HEK293 (cell line): Measurements from ENCODE around the gene ARL15.

Experiments used
- CTCF ChIA-PET: fragments of 350-600 bp; formaldehyde crosslinking; extraction: SDS; loops from one replicate; lab custom pipeline; 2021; ENCODE audit warnings: antibody characterized with exemption; lab: Yijun Ruan, JAX
- POLR2A ChIA-PET: fragments of 300-600 bp; formaldehyde crosslinking; extraction: SDS; loops from one replicate; lab custom pipeline; 2020; ENCODE audit warnings: antibody characterized with exemption, inconsistent platforms; lab: Yijun Ruan, JAX
- H3K27ac ChIP-seq: fragments of 200-500 bp; sonication (Bioruptor generic); 2 replicates; pipeline ENCODE4 v1.5.1; 2014; ENCODE audit warnings: low read depth, low read length, control low read depth, inconsistent platforms; ENCODE audit errors: extremely low read depth
- H3K36me3 ChIP-seq, 2 experiments: fragments of 200-500 bp in 1 of 2; sonication (Bioruptor generic) in 1 of 2; 1 replicate in 1 of 2; 2 replicates in 1 of 2; pipeline ENCODE4 v1.5.1; 2014 to 2017; ENCODE audit warnings: inconsistent platforms in 2 of 2, low read length in 2 of 2; ENCODE audit not compliant: control insufficient read depth in 2 of 2, insufficient read depth in 1 of 2
- H3K4me1 ChIP-seq: fragments of 200-500 bp; sonication (Bioruptor generic); 2 replicates; pipeline ENCODE4 v1.5.1; 2014; ENCODE audit warnings: mild to moderate bottlenecking, low read length, inconsistent platforms; ENCODE audit not compliant: control insufficient read depth, insufficient read depth
- H3K4me3 ChIP-seq: 2 replicates; pipeline ENCODE4 v1.5.1; 2011; ENCODE audit warnings: low read depth, mild to moderate bottlenecking, control low read depth, low read length, moderate library complexity
- H3K9me3 ChIP-seq: fragments of 200-500 bp; sonication (Bioruptor generic); 2 replicates; pipeline ENCODE4 v1.5.1; 2014; ENCODE audit warnings: low read depth, low read length, inconsistent platforms; ENCODE audit not compliant: control insufficient read depth, insufficient read depth
- BCL11A ChIP-seq: fragments of 450-650 bp; formaldehyde crosslinking; IDR thresholded peaks from 2 replicates; pipeline ENCODE4 v1.5.1; 2016; ENCODE audit warnings: low read depth, missing biosample characterization, missing genetic modification characterization
- GFI1B ChIP-seq: fragments of 450-650 bp; formaldehyde crosslinking; IDR thresholded peaks from 2 replicates; pipeline ENCODE4 v1.5.1; 2016; ENCODE audit warnings: missing biosample characterization, missing genetic modification characterization
- HOXD13 ChIP-seq: sonication (generic); formaldehyde crosslinking; IDR thresholded peaks from 2 replicates; pipeline ENCODE4 v1.8.0; 2022; ENCODE audit warnings: missing genetic modification reagents, borderline replicate concordance
- INSM2 ChIP-seq: fragments of 450-650 bp; formaldehyde crosslinking; IDR thresholded peaks from 2 replicates; pipeline ENCODE4 v1.5.1; 2016; ENCODE audit warnings: missing biosample characterization, missing genetic modification characterization
- MEIS1 ChIP-seq: sonication (generic); formaldehyde crosslinking; IDR thresholded peaks from 2 replicates; pipeline ENCODE4 v1.8.1; 2022; ENCODE audit warnings: missing genetic modification reagents, mild to moderate bottlenecking, borderline replicate concordance
- MYNN ChIP-seq: fragments of 450-650 bp; formaldehyde crosslinking; IDR thresholded peaks from 2 replicates; pipeline ENCODE4 v1.5.1; 2016; ENCODE audit warnings: missing biosample characterization, missing genetic modification characterization, borderline replicate concordance
- OVOL3 ChIP-seq: fragments of 450-650 bp; formaldehyde crosslinking; IDR thresholded peaks from 2 replicates; pipeline ENCODE4 v1.5.1; 2016; ENCODE audit warnings: missing biosample characterization, missing genetic modification characterization
- PRDM6 ChIP-seq: fragments of 450-650 bp; formaldehyde crosslinking; IDR thresholded peaks from 2 replicates; pipeline ENCODE4 v1.5.1; 2017; ENCODE audit warnings: missing biosample characterization, missing genetic modification characterization
- TCF7L2 ChIP-seq: IDR thresholded peaks from 2 replicates; pipeline ENCODE4 v1.6.1; 2011; ENCODE audit warnings: low read depth, mild to moderate bottlenecking, inconsistent platforms, low read length, moderate library complexity, borderline replicate concordance
- WT1 ChIP-seq: fragments of 450-650 bp; formaldehyde crosslinking; IDR thresholded peaks from 2 replicates; pipeline ENCODE4 v1.5.1; 2016; ENCODE audit warnings: missing biosample characterization, missing genetic modification characterization
- ZBTB48 ChIP-seq: fragments of 450-650 bp; formaldehyde crosslinking; IDR thresholded peaks from 2 replicates; pipeline ENCODE4 v1.5.1; 2016; ENCODE audit warnings: missing biosample characterization, missing genetic modification characterization
- ZNF16 ChIP-seq: fragments of 450-650 bp; formaldehyde crosslinking; IDR thresholded peaks from 2 replicates; pipeline ENCODE4 v1.5.1; 2016; ENCODE audit warnings: low read depth, missing biosample characterization, missing genetic modification characterization
- ZNF362 ChIP-seq: fragments of 450-650 bp; formaldehyde crosslinking; IDR thresholded peaks from 2 replicates; pipeline ENCODE4 v1.5.1; 2016; ENCODE audit warnings: missing biosample characterization, missing genetic modification characterization
- ZNF391 ChIP-seq: fragments of 450-650 bp; formaldehyde crosslinking; IDR thresholded peaks from 2 replicates; pipeline ENCODE4 v1.5.1; 2016; ENCODE audit warnings: low read depth, missing biosample characterization, missing genetic modification characterization, borderline replicate concordance
- ZNF426 ChIP-seq: fragments of 450-650 bp; formaldehyde crosslinking; IDR thresholded peaks from 2 replicates; pipeline ENCODE4 v1.5.1; 2017; ENCODE audit warnings: missing biosample characterization, missing genetic modification characterization, mild to moderate bottlenecking, inconsistent platforms, moderate library complexity
- ZNF544 ChIP-seq: fragments of 450-650 bp; formaldehyde crosslinking; IDR thresholded peaks from 2 replicates; pipeline ENCODE4 v1.5.0; 2017; ENCODE audit warnings: missing biosample characterization, missing genetic modification characterization
- ZNF548 ChIP-seq: fragments of 450-650 bp; formaldehyde crosslinking; IDR thresholded peaks from 2 replicates; pipeline ENCODE4 v1.5.1; 2016; ENCODE audit warnings: missing biosample characterization, missing genetic modification characterization
- ZNF558 ChIP-seq: fragments of 450-650 bp; formaldehyde crosslinking; IDR thresholded peaks from 2 replicates; pipeline ENCODE4 v1.5.1; 2016; ENCODE audit warnings: missing biosample characterization, missing genetic modification characterization
- ZNF560 ChIP-seq: fragments of 450-650 bp; formaldehyde crosslinking; IDR thresholded peaks from 2 replicates; pipeline ENCODE4 v1.5.1; 2017; ENCODE audit warnings: missing biosample characterization, missing genetic modification characterization, borderline replicate concordance
- ZNF585B ChIP-seq: fragments of 450-650 bp; formaldehyde crosslinking; IDR thresholded peaks from 2 replicates; pipeline ENCODE4 v1.5.1; 2016; ENCODE audit warnings: missing biosample characterization, missing genetic modification characterization
- ZNF596 ChIP-seq: fragments of 450-650 bp; IDR thresholded peaks from 2 replicates; pipeline ENCODE4 v1.5.0; 2018; ENCODE audit warnings: missing biosample characterization, mild to moderate bottlenecking, missing genetic modification characterization, moderate library complexity
- ZNF660 ChIP-seq: fragments of 450-650 bp; IDR thresholded peaks from 2 replicates; pipeline ENCODE4 v1.5.1; 2018; ENCODE audit warnings: missing biosample characterization, mild to moderate bottlenecking, missing genetic modification characterization
- ZNF707 ChIP-seq: fragments of 450-650 bp; formaldehyde crosslinking; IDR thresholded peaks from 2 replicates; pipeline ENCODE4 v1.5.1; 2016; ENCODE audit warnings: missing biosample characterization, missing genetic modification characterization
- ZNF777 ChIP-seq: fragments of 450-650 bp; formaldehyde crosslinking; IDR thresholded peaks from 2 replicates; pipeline ENCODE4 v1.5.1; 2017; ENCODE audit warnings: missing biosample characterization, missing genetic modification characterization, borderline replicate concordance
- ZNF792 ChIP-seq: fragments of 450-650 bp; formaldehyde crosslinking; IDR thresholded peaks from 2 replicates; pipeline ENCODE4 v1.5.1; 2016; ENCODE audit warnings: missing biosample characterization, missing genetic modification characterization
- TF ChIP-seq, protein P1 (sequence below): fragments of 450-650 bp; formaldehyde crosslinking; IDR thresholded peaks from 2 replicates; pipeline ENCODE4 v1.5.1; 2017; ENCODE audit warnings: missing biosample characterization, missing genetic modification characterization
- TF ChIP-seq, protein P2 (sequence below): fragments of 450-650 bp; formaldehyde crosslinking; IDR thresholded peaks from 2 replicates; pipeline ENCODE4 v1.5.1; 2016; ENCODE audit warnings: missing biosample characterization, missing genetic modification characterization

The ARL15 gene

GRCh38 chr5:54337523-54337922 is 27.1 kb upstream of the ARL15 start:
- POLR2A ChIA-PET: interaction anchor here (2.0 kb wide), 1 partner anchor 27 kb away, joined by 9 read pairs; the partner anchor contains the start of gene ARL15
- Histone ChIP-seq H3K36me3 (no peaks in the 10 kb centered on the region), H3K9me3 (no peaks in the 10 kb centered on the region), H3K4me3 (no peak overlapping the region), H3K27ac (no peak overlapping the region), H3K4me1 (no peaks in the 10 kb centered on the region)
- CTCF ChIA-PET: interaction anchor here (1.1 kb wide), 1 partner anchor 99 kb away, joined by 3 read pairs; no protein-coding TSS in a partner anchor
- no peak for TF ChIP-seq ZNF777 (tag by site-specific recombination)
- TF ChIP-seq TCF7L2: no peak
- no peak for TF ChIP-seq ZNF596 (tag by site-specific recombination)
- TF ChIP-seq BCL11A (tag by site-specific recombination): no peak
- TF ChIP-seq ZNF585B (tag by site-specific recombination): no peak
- TF ChIP-seq MYNN (tag by site-specific recombination): no peak
- no peak for TF ChIP-seq OVOL3 (tag by site-specific recombination)
- TF ChIP-seq HOXD13 (CRISPR knock-in tag): no peak
- TF ChIP-seq ZNF660 (tag by site-specific recombination): no peak
- TF ChIP-seq ZNF560 (tag by site-specific recombination): no peak
- TF ChIP-seq PRDM6 (tag by site-specific recombination): no peak
- no peak for TF ChIP-seq INSM2 (tag by site-specific recombination)
- TF ChIP-seq ZNF362 (tag by site-specific recombination): no peak
- TF ChIP-seq ZNF792 (tag by site-specific recombination): no peak
- no peak for TF ChIP-seq WT1 (tag by site-specific recombination)
- TF ChIP-seq GFI1B (tag by site-specific recombination): no peak
- TF ChIP-seq, protein P1, sequence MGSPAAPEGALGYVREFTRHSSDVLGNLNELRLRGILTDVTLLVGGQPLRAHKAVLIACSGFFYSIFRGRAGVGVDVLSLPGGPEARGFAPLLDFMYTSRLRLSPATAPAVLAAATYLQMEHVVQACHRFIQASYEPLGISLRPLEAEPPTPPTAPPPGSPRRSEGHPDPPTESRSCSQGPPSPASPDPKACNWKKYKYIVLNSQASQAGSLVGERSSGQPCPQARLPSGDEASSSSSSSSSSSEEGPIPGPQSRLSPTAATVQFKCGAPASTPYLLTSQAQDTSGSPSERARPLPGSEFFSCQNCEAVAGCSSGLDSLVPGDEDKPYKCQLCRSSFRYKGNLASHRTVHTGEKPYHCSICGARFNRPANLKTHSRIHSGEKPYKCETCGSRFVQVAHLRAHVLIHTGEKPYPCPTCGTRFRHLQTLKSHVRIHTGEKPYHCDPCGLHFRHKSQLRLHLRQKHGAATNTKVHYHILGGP (tag by site-specific recombination): no peak
- TF ChIP-seq ZBTB48: no peak
- no peak for TF ChIP-seq ZNF548

DNA sequence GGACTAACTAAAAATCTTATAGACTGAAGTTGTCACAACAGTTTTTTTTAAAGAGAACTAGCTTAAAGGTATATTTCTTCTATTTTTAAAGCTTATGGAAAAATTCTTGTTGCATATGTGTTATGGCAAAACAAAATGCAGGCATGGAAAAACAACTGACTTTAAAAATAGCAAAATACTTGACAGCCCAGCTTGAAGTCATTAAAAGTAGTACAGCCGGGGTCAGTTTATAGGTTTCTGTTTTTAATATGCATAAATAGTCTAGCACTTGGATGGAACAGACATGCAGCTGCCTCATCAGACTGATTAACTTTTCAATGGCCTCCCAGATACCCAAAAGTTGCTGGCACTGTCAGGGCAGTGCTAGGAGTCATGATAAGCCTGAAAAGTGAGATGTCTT is 22.3 kb upstream of the ARL15 start:
- Histone ChIP-seq H3K27ac (no peak overlapping the region), H3K9me3 (no peaks in the 10 kb centered on the region), H3K4me1 (no peaks in the 10 kb centered on the region), H3K36me3 (no peaks in the 10 kb centered on the region), H3K4me3 (no peak overlapping the region)
- POLR2A ChIA-PET: interaction anchor here (0.7 to 4.4 kb wide), 2 partner anchors 22 to 78 kb away, joined by 3 to 47 read pairs; partner anchors contain the start of gene ARL15
- no peak for TF ChIP-seq ZNF391 (tag by site-specific recombination)
- no peak for TF ChIP-seq ZNF558 (tag by site-specific recombination)
- TF ChIP-seq, protein P2, sequence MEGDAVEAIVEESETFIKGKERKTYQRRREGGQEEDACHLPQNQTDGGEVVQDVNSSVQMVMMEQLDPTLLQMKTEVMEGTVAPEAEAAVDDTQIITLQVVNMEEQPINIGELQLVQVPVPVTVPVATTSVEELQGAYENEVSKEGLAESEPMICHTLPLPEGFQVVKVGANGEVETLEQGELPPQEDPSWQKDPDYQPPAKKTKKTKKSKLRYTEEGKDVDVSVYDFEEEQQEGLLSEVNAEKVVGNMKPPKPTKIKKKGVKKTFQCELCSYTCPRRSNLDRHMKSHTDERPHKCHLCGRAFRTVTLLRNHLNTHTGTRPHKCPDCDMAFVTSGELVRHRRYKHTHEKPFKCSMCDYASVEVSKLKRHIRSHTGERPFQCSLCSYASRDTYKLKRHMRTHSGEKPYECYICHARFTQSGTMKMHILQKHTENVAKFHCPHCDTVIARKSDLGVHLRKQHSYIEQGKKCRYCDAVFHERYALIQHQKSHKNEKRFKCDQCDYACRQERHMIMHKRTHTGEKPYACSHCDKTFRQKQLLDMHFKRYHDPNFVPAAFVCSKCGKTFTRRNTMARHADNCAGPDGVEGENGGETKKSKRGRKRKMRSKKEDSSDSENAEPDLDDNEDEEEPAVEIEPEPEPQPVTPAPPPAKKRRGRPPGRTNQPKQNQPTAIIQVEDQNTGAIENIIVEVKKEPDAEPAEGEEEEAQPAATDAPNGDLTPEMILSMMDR (tag by site-specific recombination): no peak
- no peak for TF ChIP-seq MEIS1
- no peak for TF ChIP-seq ZNF544 (tag by site-specific recombination)
- no peak for TF ChIP-seq ZNF426 (tag by site-specific recombination)
- TF ChIP-seq ZNF707 (tag by site-specific recombination): no peak
- TF ChIP-seq ZNF16 (tag by site-specific recombination): no peak
- CTCF ChIA-PET: interaction anchor here (0.6 to 0.9 kb wide), 4 partner anchors 20 to 652 kb away, joined by 3 to 6 read pairs (median 4); partner anchors contain the start of gene ESM1
